H1 (cell line): ENCODE data around the gene MAML3. TPM values are rescaled to one million over a fixed set of nuclear protein-coding genes. Genes with fewer than 3 reads are reported as not detected.
A peak's percentile ranks its signal among the peaks of the same experiment; 100 is the strongest.

ENCODE experiments used
- CTCF ChIA-PET: fragments of 300-600 bp; sonication (Branson Sonifier 250); formaldehyde crosslinking; loops from one replicate; lab custom pipeline; 2021; ENCODE audit not compliant: partially characterized antibody; lab: Charles Lee
- POLR2A ChIA-PET: fragments of 300-600 bp; sonication (Branson Sonifier 250); formaldehyde crosslinking; loops from one replicate; lab custom pipeline; 2021; ENCODE audit warnings: inconsistent platforms; ENCODE audit not compliant: partially characterized antibody; lab: Charles Lee
- DNase-seq, 2 experiments: peaks; one replicate each; pipeline versions ENCODE4 v3.0.0 to v3.0.0-alpha.2; 2010 to 2022; ENCODE audit warnings: low spot score in 2 of 2, low read depth in 1 of 2, mixed read lengths in 1 of 2
- FAIRE-seq: peaks from 2 replicates; lab custom pipeline; 2011; peaks lifted over from hg19 to GRCh38; lab: Jason Lieb, UNC
- H2AFZ ChIP-seq: 2 replicates; pipeline ENCODE4 v1.8.1; 2012; ENCODE audit warnings: low read length, inconsistent platforms
- H2AK5ac ChIP-seq: 2 replicates; pipeline ENCODE4 v1.6.1; 2013; ENCODE audit warnings: low read depth, low read length
- H2BK120ac ChIP-seq: replicated peaks from 2 replicates; pipeline ENCODE3; 2013; ENCODE audit warnings: low read depth, low read length, inconsistent platforms
- H2BK12ac ChIP-seq: 2 replicates; pipeline ENCODE4 v1.6.1; 2013; ENCODE audit warnings: low read depth, low read length
- H2BK15ac ChIP-seq: 2 replicates; pipeline ENCODE4 v1.6.1; 2013; ENCODE audit warnings: low read length
- H2BK20ac ChIP-seq: 2 replicates; pipeline ENCODE4 v1.6.1; 2013; ENCODE audit warnings: low read length
- H2BK5ac ChIP-seq: 2 replicates; pipeline ENCODE4 v1.6.1; 2013; ENCODE audit warnings: low read depth, low read length
- H3K14ac ChIP-seq: 2 replicates; pipeline ENCODE4 v1.6.1; 2013; ENCODE audit warnings: inconsistent platforms; ENCODE audit not compliant: insufficient read length
- H3K18ac ChIP-seq: 2 replicates; pipeline ENCODE4 v1.6.1; 2013; ENCODE audit warnings: low read length; ENCODE audit errors: extremely low read depth
- H3K23ac ChIP-seq: 2 replicates; pipeline ENCODE4 v1.6.1; 2013; ENCODE audit warnings: inconsistent platforms; ENCODE audit not compliant: insufficient read length
- H3K23me2 ChIP-seq: 2 replicates; pipeline ENCODE4 v1.6.1; 2013; ENCODE audit warnings: low read depth, low read length
- H3K27ac ChIP-seq: 2 replicates; pipeline ENCODE4 v1.6.1; 2011; ENCODE audit warnings: low read depth, low read length, inconsistent platforms
- H3K27me3 ChIP-seq, 4 experiments: replicated peaks in 1 of 4; 1 replicate in 1 of 4; 2 replicates in 3 of 4; pipeline versions ENCODE4 v1.6.1 to v1.8.1; 2011 to 2013; ENCODE audit warnings: low read length in 3 of 4, mild to moderate bottlenecking in 3 of 4, inconsistent platforms in 2 of 4, mixed read lengths in 2 of 4, moderate library complexity in 1 of 4; ENCODE audit not compliant: control insufficient read depth in 3 of 4, insufficient read depth in 3 of 4; ENCODE audit errors: extremely low read depth in 1 of 4
- H3K36me3 ChIP-seq, 4 experiments: 2 replicates each; pipeline versions ENCODE4 v1.6.1 to v1.8.1; 2011 to 2013; ENCODE audit warnings: mild to moderate bottlenecking in 4 of 4, low read length in 3 of 4, moderate library complexity in 2 of 4, control low read depth in 1 of 4, inconsistent platforms in 1 of 4; ENCODE audit not compliant: insufficient read depth in 4 of 4, control insufficient read depth in 2 of 4
- H3K4ac ChIP-seq: replicated peaks from 2 replicates; pipeline ENCODE3; 2013; ENCODE audit warnings: low read length, low read depth, mixed read lengths, inconsistent platforms; ENCODE audit not compliant: insufficient read length
- H3K4me1 ChIP-seq, 4 experiments: replicated peaks in 1 of 4; 1 replicate in 1 of 4; 2 replicates in 3 of 4; pipeline versions ENCODE4 v1.6.1 to v1.8.1; 2011 to 2013; ENCODE audit warnings: low read length in 3 of 4, inconsistent platforms in 2 of 4, mixed read lengths in 1 of 4; ENCODE audit not compliant: insufficient read depth in 4 of 4, control insufficient read depth in 3 of 4
- H3K4me2 ChIP-seq, 2 experiments: 2 replicates each; pipeline versions ENCODE4 v1.6.1 to v1.8.1; 2011 to 2013; ENCODE audit warnings: low read depth in 2 of 2, low read length in 2 of 2, control low read depth in 1 of 2, inconsistent platforms in 1 of 2, mild to moderate bottlenecking in 1 of 2; ENCODE audit not compliant: insufficient read depth in 1 of 2
- H3K4me3 ChIP-seq, 4 experiments: fragments of 200-600, 300-600 bp in 1 of 4; sonication (generic), shearing (Covaris generic), sonication (Bioruptor Twin) in 1 of 4; 2 replicates each; pipeline versions ENCODE4 v1.5.1 to v1.8.1; 2011 to 2016; ENCODE audit warnings: low read length in 4 of 4, low read depth in 3 of 4, control low read depth in 2 of 4, inconsistent platforms in 2 of 4, mild to moderate bottlenecking in 2 of 4, mixed read lengths in 1 of 4, moderate library complexity in 1 of 4; ENCODE audit not compliant: insufficient read depth in 2 of 4; ENCODE audit errors: extremely low read depth in 1 of 4
- H3K56ac ChIP-seq: replicated peaks from 2 replicates; pipeline ENCODE3; 2013; ENCODE audit warnings: low read depth, mild to moderate bottlenecking, mixed read lengths, low read length, inconsistent platforms; ENCODE audit not compliant: insufficient read length
- H3K79me1 ChIP-seq: 2 replicates; pipeline ENCODE4 v1.6.1; 2013; ENCODE audit warnings: low read depth, low read length, control low read depth
- H3K79me2 ChIP-seq, 2 experiments: 2 replicates each; pipeline versions ENCODE4 v1.6.1 to v1.8.1; 2012 to 2013; ENCODE audit warnings: low read length in 2 of 2, mild to moderate bottlenecking in 2 of 2, inconsistent platforms in 1 of 2; ENCODE audit not compliant: insufficient read depth in 2 of 2, control insufficient read depth in 1 of 2
- H3K9ac ChIP-seq, 4 experiments: replicated peaks in 1 of 4; 1 replicate in 1 of 4; 2 replicates in 3 of 4; pipeline versions ENCODE4 v1.6.1 to v1.8.1; 2011 to 2013; ENCODE audit warnings: low read depth in 3 of 4, low read length in 3 of 4, control low read depth in 2 of 4, mild to moderate bottlenecking in 2 of 4, moderate library complexity in 2 of 4, inconsistent platforms in 1 of 4; ENCODE audit errors: extremely low read depth in 1 of 4
- H3K9me3 ChIP-seq, 2 experiments: 2 replicates each; pipeline versions ENCODE4 v1.6.1 to v1.8.1; 2012 to 2013; ENCODE audit warnings: mild to moderate bottlenecking in 2 of 2, moderate library complexity in 2 of 2, control low read depth in 1 of 2, inconsistent platforms in 1 of 2, low read depth in 1 of 2, low read length in 1 of 2, mixed read lengths in 1 of 2; ENCODE audit not compliant: insufficient read depth in 2 of 2
- H4K20me1 ChIP-seq, 2 experiments: replicated peaks in 1 of 2; 2 replicates each; pipeline versions ENCODE3 to v1.8.1; 2011 to 2013; ENCODE audit warnings: inconsistent platforms in 2 of 2, low read length in 2 of 2, mild to moderate bottlenecking in 1 of 2; ENCODE audit not compliant: insufficient read depth in 2 of 2, control insufficient read depth in 1 of 2
- H4K5ac ChIP-seq: 2 replicates; pipeline ENCODE4 v1.6.1; 2013; ENCODE audit warnings: low read length, low read depth, mixed read lengths, inconsistent platforms; ENCODE audit not compliant: insufficient read length
- H4K8ac ChIP-seq: 2 replicates; pipeline ENCODE4 v1.8.0; 2013; ENCODE audit warnings: mild to moderate bottlenecking, moderate library complexity, low read length, inconsistent platforms; ENCODE audit not compliant: insufficient read depth; ENCODE audit errors: extremely low read depth
- H4K91ac ChIP-seq: replicated peaks from 2 replicates; pipeline ENCODE3; 2013; ENCODE audit warnings: low read length, mixed read lengths, inconsistent platforms; ENCODE audit not compliant: insufficient read length
- EZH2 ChIP-seq: fragments of 200-600 bp; sonication (generic); IDR thresholded peaks from 2 replicates; pipeline ENCODE4 v1.7.1; 2012; ENCODE audit warnings: low read depth, mild to moderate bottlenecking, moderate library complexity, low read length, inconsistent platforms; ENCODE audit not compliant: severe bottlenecking
- JUND ChIP-seq: IDR thresholded peaks from 2 replicates; pipeline ENCODE4 v1.6.1; 2011; ENCODE audit warnings: mild to moderate bottlenecking, improper control_type of control experiment, low read length
- POU5F1 ChIP-seq: IDR thresholded peaks from 2 replicates; pipeline ENCODE4 v1.6.1; 2011; ENCODE audit warnings: low read depth, mild to moderate bottlenecking, low read length, moderate library complexity
- RBBP5 ChIP-seq: IDR thresholded peaks from 2 replicates; pipeline ENCODE4 v1.7.1; 2012; ENCODE audit warnings: low read depth, mild to moderate bottlenecking, inconsistent platforms, low read length, moderate library complexity, borderline replicate concordance
- WGBS, 2 experiments: shearing (Covaris generic) in 1 of 2; methylation state at CpG; one replicate each; pipeline versions ENCODE4 v1.1.6 to v1.1.7; 2013 to 2015; ENCODE audit warnings: low lambda C conversion rate in 2 of 2, mixed read lengths in 2 of 2, inconsistent platforms in 1 of 2, low coverage in 1 of 2, missing lambda C conversion rate in 1 of 2; ENCODE audit not compliant: insufficient replicate concordance in 2 of 2, insufficient coverage in 1 of 2, insufficient read length in 1 of 2; ENCODE audit errors: extremely low coverage in 1 of 2, missing lambda C conversion rate in 1 of 2; 5-methylcytosine and 5-hydroxymethylcytosine counted together
- polyA plus RNA-seq, 7 experiments: library from polyadenylated mRNA; depleted of rRNA in 3 of 7; stranded (reverse) in 5 of 7; unstranded in 2 of 7; fragments of >200 nt in 5 of 7; fragments of 200-250 nt in 2 of 7; gene quantifications; 1 replicate in 5 of 7; 2 replicates in 1 of 7; 4 replicates in 1 of 7; pipeline versions ENCODE4 v1.2.1 to v1.2.3, GENCODE V29; 2011 to 2013; ENCODE audit warnings: missing spikeins in 2 of 7, mixed read lengths in 2 of 7
- total RNA-seq: library from RNA; stranded (reverse); fragmentation: NEBNext Ultra II Directional; extraction: Animal tissue kit (Norgen Biotek cat#: 25700); gene quantifications from 2 replicates; pipeline ENCODE4 v1.2.1, GENCODE V29; 2021

The MAML3 gene
- total and polyA plus RNA-seq, 2 of the 8 experiments (the other 6 are each of a cell fraction or from before 2014, with no cell fraction given): 2.1 to 5.7 TPM

DNA sequence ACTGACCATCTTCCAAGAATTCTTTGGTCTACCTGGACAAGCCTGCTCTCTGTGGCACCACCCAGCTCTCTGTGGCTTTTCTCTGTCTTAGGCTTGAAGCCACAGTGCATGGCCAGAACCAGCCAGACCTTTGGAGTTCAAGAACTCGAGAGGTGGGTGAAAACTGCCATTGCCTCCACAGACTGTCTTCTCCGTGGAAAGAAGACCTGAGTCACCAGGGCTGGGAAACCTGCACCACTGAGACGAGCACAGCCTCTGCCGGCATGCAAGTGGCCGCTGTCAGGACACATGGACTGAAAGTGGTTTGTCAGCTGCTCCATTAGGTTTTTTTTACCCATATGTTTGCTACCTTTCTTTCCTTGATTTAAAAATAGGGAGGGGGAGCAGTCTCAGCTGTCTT lies 413.9 kb downstream of the MAML3 start:
- no peak for TF ChIP-seq POU5F1
- no peak for TF ChIP-seq JUND
- no peak for TF ChIP-seq EZH2
- TF ChIP-seq RBBP5: no peak
- Histone ChIP-seq H4K5ac (no peak overlapping the region), H2AK5ac (no peak overlapping the region), H3K79me2 (no peaks in the 10 kb centered on the region), H3K4ac (no peak overlapping the region), H3K14ac (no peak overlapping the region), H3K27me3 (peaks cover 3 to 10% (median 8%) of the 10 kb centered on the region in 4 experiments; a peak in 5 of 7 replicates), H3K23me2 (peaks cover 7% of the 10 kb centered on the region; the same call in 1 of the 2 replicates), H2BK15ac (no peak overlapping the region), H3K4me1 (peaks cover 3 to 10% (median 7%) of the 10 kb centered on the region in 4 experiments; a peak in 5 of 7 replicates), H2BK5ac (no peak overlapping the region), H3K9ac (no peak overlapping the region), H2BK12ac (no peak overlapping the region), H3K18ac (no peak overlapping the region), H2BK20ac (no peak overlapping the region), H3K56ac (no peak overlapping the region), H3K4me3 (no peak overlapping the region), H3K27ac (no peak overlapping the region), H2AFZ (no peak overlapping the region), H4K8ac (no peak overlapping the region; the same call in 1 of the 2 replicates), H3K23ac (no peak overlapping the region), H4K91ac (no peak overlapping the region), H3K36me3 (no peaks in the 10 kb centered on the region), H4K20me1 (no peaks in the 10 kb centered on the region), H2BK120ac (no peak overlapping the region), H3K4me2 (no peak overlapping the region), H3K79me1 (no peaks in the 10 kb centered on the region), H3K9me3 (no peaks in the 10 kb centered on the region)
- ChIA-PET POLR2A (interaction anchor here (0.7 kb wide), 1 partner anchor 10 kb away, joined by 4 read pairs; no protein-coding TSS in a partner anchor), CTCF (interaction anchor here (0.9 to 4.3 kb wide), 15 partner anchors 9 to 267 kb away, joined by 3 to 23 read pairs (median 3); no protein-coding TSS in a partner anchor)
- FAIRE-seq (no peak), DNase-seq (peak in 1 of 2 experiments; percentile 38)
- 89% methylated on average over 5 of the region's 5 CpGs; no CpG with 5 or more reads in 1 of the 2 experiments for WGBS, 2 experiments
